Peyer's patch (tissue), 4 donors: Measurements from ENCODE around the gene SRBD1. TPM values are rescaled to one million over a fixed set of nuclear protein-coding genes. Genes with fewer than 3 reads are reported as not detected.

Experiments used
- DNase-seq, 3 donors: peaks; one replicate each; pipeline ENCODE4 v3.0.0-alpha.2; 2017 to 2019
- H3K27ac ChIP-seq, 4 donors: fragments of 200-600 bp; sonication (generic); one replicate each; pipeline ENCODE4 v1.5.1; 2016 to 2019
- H3K27me3 ChIP-seq, 2 donors: fragments of 200-600 bp; sonication (generic); one replicate each; pipeline ENCODE4 v1.5.1; 2019
- H3K36me3 ChIP-seq, 3 donors: fragments of 200-600 bp; sonication (generic); one replicate each; pipeline ENCODE4 v1.5.1; 2016 to 2019
- H3K4me1 ChIP-seq, 4 donors: fragments of 200-600 bp; sonication (generic); one replicate each; pipeline ENCODE4 v1.5.1; 2016 to 2019
- H3K4me3 ChIP-seq, 4 donors: fragments of 200-600 bp; sonication (generic); 1 replicate in 3 of 4; 2 replicates in 1 of 4; pipeline ENCODE4 v1.5.1; 2016 to 2019; ENCODE audit warnings: mild to moderate bottlenecking in 1 of 4
- H3K9me3 ChIP-seq, 4 donors: fragments of 200-600 bp; sonication (generic); one replicate each; pipeline ENCODE4 v1.5.1; 2016 to 2019; ENCODE audit warnings: mild to moderate bottlenecking in 1 of 4
- POLR2A ChIP-seq, 2 donors: fragments of 450-650 bp; IDR thresholded peaks; one replicate each; pipeline ENCODE4 v1.5.1; 2017; ENCODE audit warnings: antibody characterized with exemption in 2 of 2, mild to moderate bottlenecking in 2 of 2, moderate library complexity in 2 of 2
- total RNA-seq, 4 donors: library from RNA; depleted of rRNA; stranded (reverse); fragments of >200 nt; gene quantifications; one replicate each; pipeline ENCODE4 v1.1.0, GENCODE V29; 2016
- TF ChIP-seq, protein P1 (sequence below), 6 experiments: fragments of 450-650 bp in 4 of 6; fragments of 200-600 bp in 2 of 6; sonication (generic) in 1 of 6; IDR thresholded peaks; one replicate each; pipeline ENCODE4 v1.5.1; 2017 to 2019; ENCODE audit warnings: antibody characterized with exemption in 6 of 6, mild to moderate bottlenecking in 3 of 6, moderate library complexity in 1 of 6

SRBD1 gene
- total RNA-seq, 4 donors from 2014 or later = 14.9 to 32.2 (median 22.5) TPM

DNA sequence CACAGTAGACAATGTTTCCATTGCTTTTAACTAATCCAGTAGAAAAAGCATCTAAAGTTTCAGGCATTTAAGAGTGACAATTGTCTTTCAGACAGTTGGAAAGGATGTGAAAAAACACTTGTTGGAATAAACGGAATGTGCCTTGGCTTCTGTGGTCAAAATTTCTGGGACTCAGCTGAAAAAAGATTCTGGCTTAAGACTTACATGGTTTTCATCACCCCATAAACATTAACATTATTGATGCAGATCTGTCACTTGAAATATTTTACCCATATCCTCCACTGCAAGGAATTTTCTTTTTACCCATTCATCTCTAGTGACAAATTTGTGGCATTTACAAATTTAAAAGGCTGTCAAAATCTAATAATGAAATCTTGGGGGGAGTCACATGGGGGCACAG is 166.0 kb downstream of the SRBD1 start:
- H3K4me3 ChIP-seq = no peak overlapping the region
- H3K27me3 ChIP-seq = no peaks in the 10 kb centered on the region
- H3K36me3 ChIP-seq = no peaks in the 10 kb centered on the region
- no peak overlapping the region for H3K27ac ChIP-seq
- TF ChIP-seq, protein P1, sequence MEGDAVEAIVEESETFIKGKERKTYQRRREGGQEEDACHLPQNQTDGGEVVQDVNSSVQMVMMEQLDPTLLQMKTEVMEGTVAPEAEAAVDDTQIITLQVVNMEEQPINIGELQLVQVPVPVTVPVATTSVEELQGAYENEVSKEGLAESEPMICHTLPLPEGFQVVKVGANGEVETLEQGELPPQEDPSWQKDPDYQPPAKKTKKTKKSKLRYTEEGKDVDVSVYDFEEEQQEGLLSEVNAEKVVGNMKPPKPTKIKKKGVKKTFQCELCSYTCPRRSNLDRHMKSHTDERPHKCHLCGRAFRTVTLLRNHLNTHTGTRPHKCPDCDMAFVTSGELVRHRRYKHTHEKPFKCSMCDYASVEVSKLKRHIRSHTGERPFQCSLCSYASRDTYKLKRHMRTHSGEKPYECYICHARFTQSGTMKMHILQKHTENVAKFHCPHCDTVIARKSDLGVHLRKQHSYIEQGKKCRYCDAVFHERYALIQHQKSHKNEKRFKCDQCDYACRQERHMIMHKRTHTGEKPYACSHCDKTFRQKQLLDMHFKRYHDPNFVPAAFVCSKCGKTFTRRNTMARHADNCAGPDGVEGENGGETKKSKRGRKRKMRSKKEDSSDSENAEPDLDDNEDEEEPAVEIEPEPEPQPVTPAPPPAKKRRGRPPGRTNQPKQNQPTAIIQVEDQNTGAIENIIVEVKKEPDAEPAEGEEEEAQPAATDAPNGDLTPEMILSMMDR (IDR thresholded peaks at IDR 0.05) = no peak
- no peak for TF ChIP-seq POLR2A (IDR thresholded peaks at IDR 0.05)
- H3K9me3 ChIP-seq = no peaks in the 10 kb centered on the region
- H3K4me1 ChIP-seq = no peaks in the 10 kb centered on the region
- DNase-seq = no peak

DNA sequence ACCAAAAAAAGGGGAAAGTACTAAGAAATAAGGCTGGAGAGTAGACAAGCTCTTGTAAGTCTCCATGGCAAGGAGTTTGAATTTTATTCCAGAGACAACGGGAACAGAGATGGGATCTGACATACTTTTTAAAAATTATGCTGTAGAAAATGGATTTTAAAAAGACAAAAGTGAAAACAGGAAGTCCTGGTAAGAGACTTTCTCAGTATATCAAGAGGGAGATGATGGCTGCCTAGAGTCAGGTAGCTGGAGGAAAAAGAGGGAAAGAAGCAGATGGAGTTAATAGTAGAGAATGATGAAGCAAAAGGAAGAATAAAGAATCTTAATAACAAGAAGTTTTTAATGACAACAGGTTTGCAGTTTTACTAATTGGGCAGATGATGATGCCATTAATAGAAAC is 168.1 kb downstream of the SRBD1 start:
- Histone ChIP-seq H3K4me1 (no peaks in the 10 kb centered on the region), H3K9me3 (no peaks in the 10 kb centered on the region), H3K27me3 (no peaks in the 10 kb centered on the region), H3K4me3 (no peak overlapping the region), H3K27ac (no peak overlapping the region), H3K36me3 (no peaks in the 10 kb centered on the region)
- no peak for TF ChIP-seq POLR2A (IDR thresholded peaks at IDR 0.05)
- DNase-seq = no peak

DNA sequence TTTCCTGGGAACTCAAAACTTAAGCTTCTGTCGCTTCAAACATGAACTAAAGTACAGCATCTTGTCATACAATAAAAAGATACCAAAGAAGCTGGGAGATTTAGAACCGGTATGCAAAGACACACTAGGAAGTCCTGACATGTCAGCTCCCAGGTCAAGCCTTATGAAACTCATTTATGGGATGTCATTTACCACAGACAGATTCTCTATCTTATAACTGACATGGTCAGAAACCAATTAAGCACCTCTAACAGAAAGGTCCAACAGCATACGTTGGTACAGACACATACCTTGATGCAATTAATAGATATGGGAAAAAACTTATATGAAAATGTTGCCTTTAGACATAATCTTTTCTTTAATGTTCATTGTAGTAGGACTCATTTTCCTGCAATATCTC is 169.0 kb downstream of the SRBD1 start:
- H3K27ac ChIP-seq = no peak overlapping the region
- H3K9me3 ChIP-seq = no peaks in the 10 kb centered on the region
- no peak overlapping the region for H3K4me3 ChIP-seq
- no peaks in the 10 kb centered on the region for H3K4me1 ChIP-seq
- H3K27me3 ChIP-seq = no peaks in the 10 kb centered on the region
- no peak for DNase-seq
- no peaks in the 10 kb centered on the region for H3K36me3 ChIP-seq
- TF ChIP-seq POLR2A (IDR thresholded peaks at IDR 0.05) = no peak
- TF ChIP-seq, protein P1 (IDR thresholded peaks at IDR 0.05) = no peak

DNA sequence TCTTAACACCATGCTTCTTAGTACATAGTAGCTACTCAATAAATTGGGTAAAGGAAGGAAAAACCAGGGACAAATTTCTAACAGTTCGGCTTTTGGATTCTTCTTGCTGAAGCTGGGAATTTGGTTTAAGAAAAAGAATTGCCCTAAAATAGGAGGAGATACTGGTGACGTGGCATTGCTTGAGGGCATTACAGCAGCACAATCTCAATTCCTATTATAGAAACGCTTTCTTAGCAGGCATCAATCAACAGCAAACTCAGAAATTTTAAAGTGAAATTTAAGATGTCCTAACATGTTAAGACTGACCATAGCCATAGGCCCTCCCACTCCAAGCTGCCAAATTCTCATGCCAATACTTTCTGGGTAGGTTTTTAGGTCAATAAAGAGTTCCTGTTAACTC is 169.5 kb downstream of the SRBD1 start:
- TF ChIP-seq, protein P1 (IDR thresholded peaks at IDR 0.05) = no peak
- TF ChIP-seq POLR2A (IDR thresholded peaks at IDR 0.05) = no peak
- Histone ChIP-seq H3K27ac (no peak overlapping the region), H3K27me3 (no peaks in the 10 kb centered on the region), H3K9me3 (no peaks in the 10 kb centered on the region), H3K4me3 (no peak overlapping the region), H3K36me3 (no peaks in the 10 kb centered on the region), H3K4me1 (no peaks in the 10 kb centered on the region)
- no peak for DNase-seq

DNA sequence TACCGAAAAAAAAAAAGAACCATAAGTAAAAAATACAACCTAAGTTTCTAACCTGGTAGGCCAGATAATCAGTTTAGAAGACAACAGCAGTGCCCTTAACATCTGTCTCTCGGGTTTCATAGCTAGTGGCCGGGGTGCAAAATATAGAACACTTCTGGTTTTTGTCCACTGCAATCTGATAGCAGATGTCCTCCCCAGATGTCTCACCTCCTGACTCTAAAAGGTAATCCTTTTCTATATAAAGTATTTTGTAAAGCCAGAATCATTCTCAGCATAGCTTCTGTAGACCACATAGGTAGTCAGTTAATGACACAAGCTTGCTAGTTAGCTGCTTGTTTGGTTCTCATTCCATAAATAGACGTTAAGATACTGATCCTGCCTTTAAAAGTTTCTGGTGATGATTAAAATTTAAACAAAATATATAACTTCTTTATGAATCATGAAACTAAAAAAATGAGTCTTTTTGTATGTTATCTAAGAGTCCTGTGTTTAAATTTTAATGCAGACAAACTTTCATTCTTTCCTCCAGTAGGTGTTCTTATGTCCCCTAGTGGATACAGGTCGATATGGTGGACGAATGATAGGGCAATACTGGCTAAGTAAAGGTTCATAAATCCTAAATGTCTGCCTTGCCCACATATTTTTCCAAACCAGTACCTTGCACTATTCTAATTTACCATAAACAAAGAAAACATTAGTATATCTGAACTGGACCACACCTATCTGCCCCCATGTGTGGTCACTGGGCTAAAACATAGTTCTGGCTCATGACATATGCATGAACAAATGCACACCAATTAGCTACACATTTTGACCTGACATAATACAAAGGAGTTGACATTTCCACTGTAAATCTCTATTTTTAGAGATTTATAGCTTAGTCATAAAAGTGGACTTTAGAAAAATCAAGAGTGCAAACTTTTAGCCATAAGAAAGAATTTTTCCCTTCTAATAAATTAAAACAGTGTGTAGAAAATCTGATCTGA is 171.0 kb downstream of the SRBD1 start:
- no peak for TF ChIP-seq POLR2A (IDR thresholded peaks at IDR 0.05)
- TF ChIP-seq, protein P1 (IDR thresholded peaks at IDR 0.05) = peak in 1 of 6 experiments; percentile 8
- no peak overlapping the region for H3K27ac ChIP-seq
- no peaks in the 10 kb centered on the region for H3K4me1 ChIP-seq
- no peak for DNase-seq
- H3K4me3 ChIP-seq = no peak overlapping the region
- no peaks in the 10 kb centered on the region for H3K9me3 ChIP-seq
- no peaks in the 10 kb centered on the region for H3K27me3 ChIP-seq
- H3K36me3 ChIP-seq = no peaks in the 10 kb centered on the region

DNA sequence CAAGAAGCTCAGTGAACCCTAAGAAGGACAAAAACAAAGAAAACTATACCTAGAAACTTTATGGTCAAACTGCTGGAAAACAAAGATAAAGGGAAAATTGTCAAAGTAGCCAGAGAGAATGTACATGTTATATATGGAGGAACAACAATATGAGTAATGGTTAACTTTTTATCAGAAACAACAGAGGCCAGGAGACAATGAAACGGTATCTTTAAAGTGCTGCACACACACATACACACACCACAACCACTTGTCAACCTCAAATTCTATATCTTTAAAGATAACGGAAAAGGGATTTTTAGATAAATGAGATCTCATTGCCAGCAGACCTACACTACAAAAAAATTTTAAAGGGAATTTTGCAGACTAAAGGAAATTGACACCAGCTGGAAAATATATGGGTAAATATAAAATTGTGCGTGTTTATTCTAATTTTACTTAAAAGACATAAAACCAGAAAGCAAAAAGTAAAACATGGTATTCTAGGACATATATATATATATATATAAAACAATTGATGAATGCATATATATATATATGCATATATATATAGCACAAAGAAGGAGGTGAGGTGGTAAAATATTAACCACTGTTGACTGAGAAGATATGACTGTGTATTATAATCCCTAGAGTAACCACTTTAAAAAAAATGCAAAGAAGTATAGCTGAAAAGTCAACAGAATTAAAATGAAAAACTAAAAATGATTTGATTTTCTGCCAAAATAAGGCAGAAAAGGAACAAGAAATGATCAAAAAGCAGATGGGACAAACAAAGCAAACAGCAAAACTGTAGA is 172.0 kb downstream of the SRBD1 start:
- TF ChIP-seq, protein P1 (IDR thresholded peaks at IDR 0.05) = no peak
- TF ChIP-seq POLR2A (IDR thresholded peaks at IDR 0.05) = no peak
- no peak overlapping the region for H3K4me3 ChIP-seq
- H3K9me3 ChIP-seq = no peaks in the 10 kb centered on the region
- no peaks in the 10 kb centered on the region for H3K4me1 ChIP-seq
- no peak for DNase-seq
- no peak overlapping the region for H3K27ac ChIP-seq
- no peaks in the 10 kb centered on the region for H3K36me3 ChIP-seq
- H3K27me3 ChIP-seq = no peaks in the 10 kb centered on the region
